NCI-H226 (cell line): ENCODE results near the gene TLR1.
"Not testable (repeated sequence)": the region's sequence is repeated elsewhere in the genome, so short reads cannot be mapped to it uniquely, and the experiment has no call there.

Source experiments
- DNase-seq: peaks from one replicate; pipeline ENCODE4 v3.0.0-alpha.2; 2015

Gene TLR1, protein sequence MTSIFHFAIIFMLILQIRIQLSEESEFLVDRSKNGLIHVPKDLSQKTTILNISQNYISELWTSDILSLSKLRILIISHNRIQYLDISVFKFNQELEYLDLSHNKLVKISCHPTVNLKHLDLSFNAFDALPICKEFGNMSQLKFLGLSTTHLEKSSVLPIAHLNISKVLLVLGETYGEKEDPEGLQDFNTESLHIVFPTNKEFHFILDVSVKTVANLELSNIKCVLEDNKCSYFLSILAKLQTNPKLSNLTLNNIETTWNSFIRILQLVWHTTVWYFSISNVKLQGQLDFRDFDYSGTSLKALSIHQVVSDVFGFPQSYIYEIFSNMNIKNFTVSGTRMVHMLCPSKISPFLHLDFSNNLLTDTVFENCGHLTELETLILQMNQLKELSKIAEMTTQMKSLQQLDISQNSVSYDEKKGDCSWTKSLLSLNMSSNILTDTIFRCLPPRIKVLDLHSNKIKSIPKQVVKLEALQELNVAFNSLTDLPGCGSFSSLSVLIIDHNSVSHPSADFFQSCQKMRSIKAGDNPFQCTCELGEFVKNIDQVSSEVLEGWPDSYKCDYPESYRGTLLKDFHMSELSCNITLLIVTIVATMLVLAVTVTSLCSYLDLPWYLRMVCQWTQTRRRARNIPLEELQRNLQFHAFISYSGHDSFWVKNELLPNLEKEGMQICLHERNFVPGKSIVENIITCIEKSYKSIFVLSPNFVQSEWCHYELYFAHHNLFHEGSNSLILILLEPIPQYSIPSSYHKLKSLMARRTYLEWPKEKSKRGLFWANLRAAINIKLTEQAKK

DNA sequence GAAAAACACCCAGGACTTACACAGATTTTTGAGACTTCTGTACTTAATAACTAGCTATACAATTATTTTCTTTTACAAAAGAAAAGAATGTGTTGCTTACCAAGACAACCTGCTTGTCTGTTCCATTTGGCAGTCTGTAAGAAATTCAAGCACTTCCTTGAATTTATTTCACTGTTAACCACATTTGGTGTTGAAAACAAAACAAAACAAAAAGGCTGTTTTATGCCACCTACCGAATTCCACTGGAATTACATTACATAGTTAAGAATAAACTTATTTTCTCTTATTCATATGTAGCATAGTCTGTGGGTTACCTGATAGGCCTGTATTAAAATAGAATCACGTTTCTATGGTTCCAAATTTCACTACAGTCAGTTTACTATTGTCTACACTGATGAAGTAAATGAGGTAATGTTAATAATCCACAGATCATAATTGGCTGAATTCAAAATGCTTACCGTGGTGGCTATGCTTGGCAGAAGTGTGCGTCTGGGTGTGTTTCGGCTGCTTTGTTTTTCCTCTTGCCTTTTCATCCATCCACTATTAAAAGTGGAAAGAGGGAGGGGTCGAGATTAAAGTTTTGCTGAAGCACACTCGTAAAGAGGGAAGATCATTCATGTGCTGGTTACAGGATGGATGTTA is at the start of gene TLR1:
TSS of gene TLR1 (minus strand) at position 138 of the 642 bp plus-strand sequence. CDS start 5,960 bp downstream, outside the sequence.
- peak; percentile 11 for DNase-seq

DNA sequence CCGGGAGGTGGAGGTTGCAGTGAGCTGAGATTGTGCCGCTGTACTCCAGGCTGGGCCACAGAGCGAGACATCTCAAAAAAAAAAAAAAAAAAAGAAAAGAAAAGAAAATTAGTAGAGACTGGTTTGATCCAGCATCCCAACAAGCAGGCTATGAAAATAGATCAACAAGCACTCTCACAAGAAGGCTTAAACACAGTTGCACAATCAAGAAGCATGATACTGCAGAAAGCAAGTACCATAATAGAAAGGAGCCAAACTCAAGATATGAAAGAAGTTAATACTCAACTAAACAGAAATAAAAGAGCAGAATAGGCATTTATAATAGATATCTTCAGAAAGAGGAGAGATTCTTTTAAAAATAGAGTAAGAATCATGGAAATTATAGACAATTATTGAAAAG is 41.4 kb upstream of the TLR1 start:
- DNase-seq: no peak

DNA sequence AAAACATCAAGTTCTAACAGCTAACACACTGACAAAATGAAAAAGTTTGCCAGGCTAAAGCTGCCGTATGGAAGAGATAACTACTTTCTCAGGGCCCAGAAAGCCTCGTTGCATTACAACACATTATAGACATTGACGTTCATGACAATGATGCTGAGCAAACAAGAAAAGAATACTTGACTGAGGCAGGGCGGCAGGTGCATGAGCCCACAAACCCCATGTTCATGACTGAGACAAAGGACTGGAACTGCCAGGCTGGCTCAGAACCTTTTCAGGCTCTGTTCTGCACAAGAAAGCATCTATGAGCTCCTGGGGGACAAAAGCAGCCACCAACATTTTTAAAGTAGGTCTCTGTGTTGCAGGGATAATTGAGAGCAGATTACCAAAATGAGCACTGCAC is 38.4 kb upstream of the TLR1 start:
- no peak for DNase-seq

DNA sequence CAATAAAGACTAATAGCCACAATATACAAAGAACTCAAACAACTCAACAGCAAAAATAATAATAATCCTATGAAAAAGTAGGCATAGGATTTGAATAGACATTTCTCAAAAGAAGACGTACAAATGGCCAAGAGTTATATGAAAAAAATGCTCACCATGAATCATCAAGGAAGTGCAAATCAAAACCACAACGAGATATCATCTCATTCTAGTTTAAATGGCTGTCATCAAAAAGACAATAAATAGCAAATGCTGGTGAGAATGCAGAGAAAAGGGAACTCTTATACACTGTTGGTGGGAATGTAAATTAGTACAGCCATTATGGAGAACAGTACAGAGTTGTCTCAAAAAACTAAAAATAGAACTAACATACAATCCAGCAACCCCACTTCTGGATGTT is 33.3 kb upstream of the TLR1 start:
- peak; percentile 56 for DNase-seq

DNA sequence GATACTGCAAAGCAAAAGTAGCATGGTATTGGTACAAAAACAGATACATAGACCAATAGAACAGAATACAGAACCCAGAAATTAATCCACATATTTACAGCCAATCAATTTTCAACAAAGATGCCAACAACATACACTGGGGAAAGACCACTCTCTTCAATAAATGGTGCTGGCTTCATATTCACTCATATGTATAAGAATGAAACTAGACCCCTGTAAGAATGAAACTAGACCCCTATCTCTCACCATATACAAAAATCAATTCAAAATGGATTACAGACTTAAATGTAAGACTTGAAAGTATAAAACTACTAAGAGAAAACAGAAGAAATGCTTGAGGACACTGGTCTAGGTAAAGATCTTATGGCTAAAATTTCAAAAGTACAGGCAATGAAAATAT is 32.7 kb upstream of the TLR1 start:
- no peak for DNase-seq

DNA sequence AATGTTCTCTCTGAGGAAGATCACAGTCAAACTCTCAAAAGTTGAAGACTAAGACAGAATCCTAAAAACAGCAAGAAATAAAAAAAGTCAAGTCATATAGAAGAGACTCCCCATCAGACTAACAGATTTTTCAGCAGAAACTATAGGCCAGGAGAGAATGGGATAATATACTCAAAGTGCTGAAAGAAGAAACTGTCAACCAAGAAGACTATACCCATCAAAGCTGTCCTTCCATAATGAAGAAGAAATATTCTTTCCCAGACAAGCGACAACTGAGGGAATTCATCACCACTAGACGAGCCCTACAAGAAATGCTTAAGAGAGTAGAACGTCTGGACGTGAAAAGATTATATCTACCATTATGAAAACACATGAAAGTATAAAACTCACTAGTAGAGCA is 30.0 kb upstream of the TLR1 start:
- DNase-seq: no peak

DNA sequence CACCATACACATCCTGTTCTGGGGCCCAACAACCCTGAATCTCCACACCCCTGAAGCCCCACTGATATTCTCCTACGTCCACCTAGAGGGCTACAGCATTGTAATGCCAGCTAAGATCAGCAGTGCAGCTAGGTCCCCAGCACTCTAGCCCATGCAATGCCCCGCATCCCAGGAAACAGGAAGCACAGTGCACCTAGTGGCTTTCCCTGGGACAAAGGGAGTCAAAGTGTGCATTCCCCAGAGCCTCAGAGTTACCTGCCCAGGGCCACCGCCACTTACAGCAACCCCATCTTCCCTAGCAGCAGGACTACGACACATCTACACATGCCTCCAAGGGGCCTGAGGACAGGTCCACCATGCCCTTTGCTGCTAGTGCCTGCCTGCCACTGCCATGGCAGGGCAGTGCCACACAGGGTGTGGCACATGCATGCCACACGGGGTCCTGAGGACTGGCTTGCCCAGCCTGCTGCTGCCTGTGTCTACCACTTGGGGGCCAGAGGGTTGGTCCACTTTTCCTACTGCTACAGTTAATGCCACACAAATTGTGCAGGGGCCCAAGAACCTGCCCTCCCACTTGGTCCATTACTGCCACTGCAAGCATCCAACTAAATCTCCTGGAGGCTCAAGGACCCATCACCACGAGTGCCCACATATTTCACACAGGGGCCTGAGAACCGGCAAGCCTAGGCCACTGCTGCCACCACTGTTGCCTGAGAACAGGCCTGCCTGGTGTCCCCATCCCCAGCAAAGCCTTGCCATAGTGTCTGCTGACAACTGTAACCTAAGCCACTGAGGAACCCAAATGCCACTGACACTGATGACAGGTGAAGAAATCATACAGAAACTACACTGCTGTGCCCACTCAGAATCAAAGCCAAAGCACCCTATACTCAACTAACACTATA is 28.3 kb upstream of the TLR1 start:
- no peak for DNase-seq

DNA sequence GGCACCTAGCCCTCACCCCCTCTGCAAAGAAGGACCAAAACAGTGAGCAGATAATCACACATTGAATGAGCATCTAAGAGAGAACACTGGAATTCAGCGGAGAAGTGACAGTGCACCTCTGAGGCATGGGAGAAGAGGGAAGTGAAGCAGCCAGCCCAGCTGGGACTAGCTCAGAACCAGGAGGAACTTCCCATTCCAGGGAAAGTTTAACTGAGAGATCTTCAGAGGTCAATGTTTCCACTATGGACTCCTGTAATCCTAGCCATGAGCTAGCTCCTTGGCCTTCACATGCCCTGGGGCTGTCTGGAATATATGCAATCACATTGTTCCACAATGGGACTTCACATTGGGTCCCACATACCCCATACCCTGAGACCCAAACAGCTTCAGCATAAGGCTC is 27.6 kb upstream of the TLR1 start:
- no peak for DNase-seq

DNA sequence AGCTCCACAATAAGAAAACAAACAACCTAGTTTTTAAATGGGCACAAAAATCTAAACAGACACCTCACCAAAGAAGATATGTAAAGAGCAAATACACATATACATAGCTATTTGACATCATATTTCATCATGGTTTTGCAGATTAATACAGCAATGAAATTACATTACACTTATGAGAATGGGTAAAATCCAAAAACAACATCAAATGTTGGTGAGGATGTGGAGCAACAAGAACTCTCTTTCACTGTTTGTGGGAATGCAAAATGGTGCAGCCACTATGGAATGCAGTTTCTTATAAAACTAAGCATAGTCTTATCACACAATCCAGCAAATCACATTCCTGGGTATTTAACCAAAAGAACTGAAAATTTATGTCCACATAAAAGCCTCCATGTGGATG is 27.1 kb upstream of the TLR1 start:
- DNase-seq: no peak

DNA sequence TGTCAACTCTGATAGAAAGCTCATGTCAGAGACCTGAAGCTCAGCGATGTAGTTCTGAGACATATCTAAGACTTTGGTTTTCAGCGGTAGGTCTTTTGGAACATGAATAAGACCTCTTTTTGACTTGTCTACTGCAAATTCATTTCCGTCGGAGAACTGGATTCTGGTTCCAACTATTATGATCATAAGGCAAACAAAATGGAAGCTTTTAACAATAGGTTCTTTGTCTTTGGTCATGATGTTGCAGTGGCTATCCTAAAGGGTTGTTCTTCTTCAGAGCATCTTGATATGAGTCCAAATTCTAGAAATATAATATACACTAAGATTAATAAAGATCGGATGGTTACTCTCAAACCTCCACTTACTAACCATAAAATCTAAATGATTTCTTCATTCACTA is 24.6 kb upstream of the TLR1 start:
- DNase-seq: no peak

DNA sequence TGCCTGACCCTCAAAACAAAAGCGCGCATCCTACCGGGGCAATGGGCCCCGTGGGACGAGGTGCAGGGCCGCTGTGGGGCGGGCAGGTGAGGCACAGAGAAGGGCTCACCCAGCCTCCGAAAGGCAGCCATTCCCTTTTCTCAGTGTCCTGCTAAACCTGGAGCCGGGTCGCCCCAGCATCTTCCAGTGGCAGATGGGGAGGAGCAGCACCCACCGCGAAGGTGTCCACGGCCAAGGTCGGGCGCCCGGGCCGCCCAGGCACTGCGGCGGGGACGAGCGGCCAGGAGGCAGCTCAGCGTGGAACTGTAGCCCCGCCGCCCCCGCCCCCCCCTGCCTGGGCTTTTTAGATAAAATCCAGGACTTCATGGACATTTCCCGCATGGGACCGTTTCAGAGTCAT is 19.2 kb upstream of the TLR1 start:
- DNase-seq: no peak

DNA sequence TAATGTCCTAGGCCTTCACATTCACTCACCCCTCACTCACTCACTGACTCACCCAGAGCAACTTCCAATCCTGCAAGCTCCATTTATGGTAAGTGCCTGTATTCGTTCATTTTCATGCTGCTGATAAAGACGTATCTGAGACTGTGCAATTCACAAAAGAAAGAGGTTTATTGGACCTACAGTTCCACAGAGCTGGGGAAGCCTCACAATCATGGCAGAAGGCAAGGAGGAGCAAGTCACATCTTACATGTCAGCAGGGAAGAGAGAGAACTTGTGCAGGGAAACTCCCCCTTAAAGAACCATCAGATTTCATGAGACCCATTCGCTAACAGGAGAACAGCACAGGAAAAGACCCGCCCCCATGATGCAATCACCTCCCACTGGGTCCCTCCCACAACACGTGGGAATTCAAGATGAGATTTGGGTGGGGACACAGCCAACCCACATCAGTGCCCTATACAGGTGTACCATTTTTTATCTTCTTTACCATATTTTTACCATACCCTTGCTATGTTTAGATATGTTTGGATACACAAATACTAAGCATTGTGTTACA is 18.2 kb upstream of the TLR1 start:
- no peak for DNase-seq

DNA sequence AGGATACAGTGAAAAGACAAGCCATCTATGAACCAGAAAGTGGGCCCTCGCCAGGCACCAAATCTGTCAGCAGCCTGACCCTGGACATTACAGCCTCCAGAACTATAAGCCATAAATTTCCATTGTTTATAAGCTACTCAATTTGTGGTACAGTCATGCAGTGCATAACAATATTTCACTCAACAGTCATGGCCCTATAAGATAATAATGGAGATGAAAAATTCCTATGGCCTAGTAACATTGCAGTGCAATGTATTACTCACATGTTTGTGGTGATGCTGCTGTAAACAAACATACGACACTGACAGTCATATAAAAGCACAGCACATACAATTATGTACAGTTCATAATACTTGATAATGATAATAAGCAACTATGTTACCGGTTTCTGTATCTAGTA is 17.1 kb upstream of the TLR1 start:
- peak; percentile 43 for DNase-seq

DNA sequence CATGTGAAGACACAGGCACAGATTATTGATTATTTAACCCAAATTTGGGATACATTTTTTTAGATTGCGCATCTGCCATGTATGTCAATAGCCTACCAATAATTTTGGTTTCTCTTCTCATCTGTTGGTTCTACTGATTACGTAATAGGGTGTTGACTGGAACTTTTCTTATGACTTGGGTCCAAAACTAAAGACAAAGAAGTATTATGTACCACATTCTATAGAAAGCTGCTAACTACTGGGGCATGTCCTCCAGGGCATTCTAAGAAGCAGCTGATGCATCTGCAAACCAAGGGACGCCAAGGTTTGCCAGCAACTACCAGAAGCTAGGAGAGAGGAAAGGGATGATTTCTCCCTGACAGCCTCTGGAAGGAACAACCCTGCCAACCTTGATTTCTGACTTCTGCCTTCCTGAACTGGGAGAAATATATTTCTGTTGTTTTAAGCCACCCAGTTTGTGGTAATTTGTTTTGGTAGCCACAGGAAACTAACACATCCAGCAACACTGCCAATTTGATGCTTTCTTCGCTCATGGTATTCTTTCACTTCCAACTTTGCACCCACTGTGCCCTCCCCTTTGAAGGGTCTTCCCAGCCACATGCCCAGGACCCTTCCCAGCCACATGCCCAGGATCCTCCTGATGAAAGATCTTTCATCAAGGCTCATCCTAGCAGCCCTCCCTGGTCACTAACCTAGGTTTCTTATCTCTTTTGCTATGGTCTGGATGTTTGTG is 15.9 kb upstream of the TLR1 start:
- no peak for DNase-seq

DNA sequence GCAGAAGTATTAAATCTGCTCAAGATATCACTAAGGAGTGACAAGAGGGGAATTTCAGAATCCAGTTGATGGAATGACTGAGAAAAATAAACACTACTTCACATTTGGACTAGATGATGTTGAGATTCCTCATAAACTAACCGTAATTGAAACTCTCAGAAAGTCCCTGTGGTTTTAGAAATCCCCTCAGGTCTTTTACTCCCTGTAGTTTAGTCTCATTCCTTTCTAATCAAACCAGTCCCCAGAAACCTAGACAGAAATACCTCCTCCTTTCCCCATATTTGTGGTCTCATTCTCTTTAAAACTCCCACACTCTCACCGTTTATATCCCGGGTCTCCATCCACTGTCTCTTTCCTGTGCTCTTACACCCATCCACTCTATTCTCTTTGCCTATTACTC is 15.0 kb upstream of the TLR1 start:
- DNase-seq: peak; percentile 75

DNA sequence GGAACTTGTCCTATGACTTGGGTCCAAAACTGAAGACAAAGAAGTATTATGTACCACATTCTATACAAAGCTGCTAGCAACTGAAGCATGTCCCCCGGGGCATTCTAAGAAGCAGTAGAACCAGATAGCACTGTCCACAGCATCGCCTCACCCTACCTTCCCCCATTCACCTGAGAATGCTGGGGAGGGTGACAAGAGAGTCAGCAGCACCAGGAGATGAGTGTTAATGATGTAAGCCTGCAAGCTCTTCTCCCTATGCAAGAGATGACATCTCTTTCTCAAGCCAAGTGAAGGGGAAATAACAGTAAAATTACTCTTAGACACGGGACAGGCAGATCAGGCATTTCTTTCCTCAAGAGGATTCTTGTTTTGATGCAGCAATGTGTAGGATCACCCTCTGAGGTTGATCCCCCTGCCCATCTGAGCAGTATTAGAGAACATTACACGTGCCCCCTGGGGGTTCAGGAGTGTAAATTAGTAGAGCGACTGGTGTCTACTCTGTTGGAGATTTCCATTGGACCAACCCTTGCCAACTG is 13.9 kb upstream of the TLR1 start:
- DNase-seq: no peak

DNA sequence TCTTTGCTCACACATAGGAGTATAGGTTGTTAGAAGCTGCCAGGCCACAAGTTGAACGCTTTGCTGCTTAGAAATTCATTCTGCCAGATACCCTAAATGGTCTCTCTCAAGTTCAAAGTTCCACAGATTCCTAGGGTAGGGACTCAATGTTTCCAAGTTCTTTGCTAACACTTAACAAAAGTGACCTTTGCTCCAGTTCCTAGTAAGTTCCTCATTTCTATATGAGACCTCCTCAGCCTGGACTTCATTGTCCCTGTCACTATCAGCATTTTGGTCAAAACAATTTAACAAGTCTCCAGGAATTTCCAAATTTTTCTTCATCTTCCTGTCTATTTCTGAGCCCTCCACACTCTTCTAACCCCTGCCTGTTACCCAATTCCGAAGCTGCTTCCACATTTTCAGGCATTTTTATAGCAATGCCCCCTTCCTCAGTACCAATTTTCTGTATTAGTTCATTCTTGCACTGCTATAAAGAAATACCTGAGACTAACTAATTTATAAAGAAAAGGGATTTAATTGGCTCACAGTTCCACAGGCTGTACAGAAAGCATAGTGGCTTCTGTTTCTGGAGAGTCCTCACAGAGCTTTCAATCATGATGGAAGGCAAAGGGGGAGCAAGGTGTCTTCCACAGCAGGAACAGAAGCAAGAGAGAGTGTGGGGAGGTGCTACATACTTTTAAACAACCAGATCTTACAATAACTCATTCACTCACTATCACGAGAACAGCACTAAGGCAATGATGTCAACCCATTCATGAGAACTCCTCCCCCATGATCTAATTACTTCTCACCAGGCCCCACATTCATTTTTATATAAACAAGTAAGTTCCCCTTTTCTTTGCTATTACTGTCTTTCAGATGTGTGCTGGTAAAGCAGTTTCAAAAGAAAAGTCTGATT is 11.5 kb upstream of the TLR1 start:
- peak; percentile 15 for DNase-seq

DNA sequence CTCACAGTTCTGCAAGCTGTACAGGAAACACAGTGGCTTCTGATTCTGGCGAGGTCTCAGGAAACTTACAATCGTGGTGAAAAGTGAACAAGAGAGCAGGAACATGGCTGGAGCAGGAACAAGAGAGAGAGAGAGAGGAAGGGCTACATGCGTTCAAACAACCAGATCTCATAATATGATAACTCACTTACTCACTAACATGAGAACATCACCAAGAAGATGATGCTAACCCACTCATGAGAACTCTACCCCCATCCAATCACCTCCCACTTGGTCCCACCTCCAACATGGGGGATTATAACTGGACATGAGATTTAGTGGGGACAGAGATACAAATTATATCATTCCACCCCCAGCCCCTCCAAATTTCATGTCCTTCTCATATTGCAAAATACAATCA is 9.8 kb upstream of the TLR1 start:
- no peak for DNase-seq

DNA sequence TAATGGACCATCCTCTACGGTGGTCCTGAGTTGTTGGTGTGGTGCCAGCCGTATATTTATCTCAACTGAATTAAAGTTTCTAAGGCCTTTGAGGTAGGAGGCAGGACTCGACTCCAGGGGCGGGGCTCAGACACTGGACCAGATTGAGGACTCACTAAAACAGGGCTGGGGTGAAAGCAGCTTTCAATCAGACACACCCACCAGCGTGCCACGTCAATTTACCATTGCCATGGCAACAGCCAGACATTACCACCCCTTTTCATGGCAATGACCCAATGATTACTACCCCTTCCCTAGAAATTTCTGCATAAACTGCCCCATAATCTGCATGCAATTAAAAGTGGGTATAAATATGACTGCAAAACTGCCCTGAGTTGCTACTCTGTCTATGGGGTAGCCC is 6.7 kb upstream of the TLR1 start:
- no peak for DNase-seq

DNA sequence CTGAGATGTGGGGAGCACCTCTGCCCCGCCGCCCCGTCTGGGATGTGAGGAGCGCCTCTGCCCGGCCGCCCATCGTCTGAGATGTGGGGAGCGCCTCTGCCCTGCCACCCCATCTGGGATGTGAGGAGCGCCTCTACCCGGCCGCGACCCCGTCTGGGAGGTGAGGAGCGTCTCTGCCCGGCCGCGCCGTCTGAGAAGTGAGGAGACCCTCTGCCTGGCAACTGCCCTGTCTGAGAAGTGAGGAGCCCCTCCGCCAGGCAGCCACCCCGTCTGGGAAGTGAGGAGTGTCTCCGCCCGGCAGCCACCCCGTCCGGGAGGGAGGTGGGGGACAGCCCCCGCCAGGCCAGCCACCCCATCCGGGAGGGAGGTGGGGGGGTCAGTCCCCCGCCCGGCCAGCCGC is 2.9 kb upstream of the TLR1 start:
- not testable (repeated sequence) for DNase-seq
